GM19455 (cell line): ENCODE data around the gene RLN1.
"Not testable (repeated sequence)": the region's sequence is repeated elsewhere in the genome, so short reads cannot be mapped to it uniquely, and the experiment has no call there.

Source experiments
- ATAC-seq: cut with Tn5 transposase; IDR thresholded peaks from one replicate; pipeline ENCODE4 v1.9.1; 2021; ENCODE audit not compliant: unreplicated experiment

Gene RLN1, protein sequence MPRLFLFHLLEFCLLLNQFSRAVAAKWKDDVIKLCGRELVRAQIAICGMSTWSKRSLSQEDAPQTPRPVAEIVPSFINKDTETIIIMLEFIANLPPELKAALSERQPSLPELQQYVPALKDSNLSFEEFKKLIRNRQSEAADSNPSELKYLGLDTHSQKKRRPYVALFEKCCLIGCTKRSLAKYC

DNA sequence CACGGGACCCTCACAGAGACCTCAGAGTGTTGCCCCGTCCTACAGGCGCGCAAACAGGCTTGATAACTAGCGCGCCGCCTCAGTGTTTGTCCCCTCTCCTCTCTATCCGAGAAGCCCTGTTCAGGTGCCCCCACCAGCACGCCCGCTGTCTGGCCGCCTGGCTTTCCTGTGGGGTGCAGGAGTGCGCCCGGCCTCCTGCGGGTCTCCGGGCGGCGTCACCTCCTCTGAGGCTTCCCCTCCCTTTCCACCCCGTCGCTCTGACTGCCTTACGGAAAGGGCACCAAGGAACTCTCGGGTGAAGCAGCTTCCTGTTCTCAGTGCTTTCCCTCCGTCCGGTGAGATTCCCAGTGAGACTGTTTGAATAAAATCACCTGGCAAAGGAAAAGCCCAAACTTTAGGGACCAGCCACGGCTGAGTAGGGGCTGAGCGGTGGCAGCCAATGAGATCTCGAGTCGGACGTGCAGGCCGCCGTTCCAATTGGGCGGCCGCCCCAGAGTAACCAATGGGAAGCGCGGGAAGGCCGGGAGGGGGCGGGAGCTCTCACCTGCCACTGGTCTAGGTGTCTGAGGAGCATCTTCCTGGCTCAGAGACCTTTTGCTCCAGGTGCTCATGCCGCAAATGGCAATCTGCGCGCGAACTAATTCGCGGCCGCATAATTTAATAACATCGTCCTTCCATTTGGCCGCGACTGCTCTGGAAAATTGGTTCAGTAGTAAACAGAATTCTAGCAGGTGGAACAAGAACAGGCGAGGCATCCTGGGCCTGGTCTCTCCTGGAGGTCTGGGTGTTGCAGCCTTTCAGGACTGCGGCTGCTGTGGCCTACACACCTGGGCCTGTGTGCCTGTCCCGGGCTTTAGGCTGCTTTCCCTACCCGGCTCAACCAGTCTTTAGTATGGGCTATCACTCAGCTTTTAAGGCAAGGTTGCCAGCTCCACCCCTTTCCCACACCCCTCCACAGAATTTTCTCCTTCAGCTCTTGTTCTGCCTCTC lies at the start of gene RLN1:
Gene RLN1 (minus strand): TSS at position 885 of the 990 bp plus-strand sequence. CDS start 130 bp downstream, at position 755.
- peak; percentile 99 for ATAC-seq

DNA sequence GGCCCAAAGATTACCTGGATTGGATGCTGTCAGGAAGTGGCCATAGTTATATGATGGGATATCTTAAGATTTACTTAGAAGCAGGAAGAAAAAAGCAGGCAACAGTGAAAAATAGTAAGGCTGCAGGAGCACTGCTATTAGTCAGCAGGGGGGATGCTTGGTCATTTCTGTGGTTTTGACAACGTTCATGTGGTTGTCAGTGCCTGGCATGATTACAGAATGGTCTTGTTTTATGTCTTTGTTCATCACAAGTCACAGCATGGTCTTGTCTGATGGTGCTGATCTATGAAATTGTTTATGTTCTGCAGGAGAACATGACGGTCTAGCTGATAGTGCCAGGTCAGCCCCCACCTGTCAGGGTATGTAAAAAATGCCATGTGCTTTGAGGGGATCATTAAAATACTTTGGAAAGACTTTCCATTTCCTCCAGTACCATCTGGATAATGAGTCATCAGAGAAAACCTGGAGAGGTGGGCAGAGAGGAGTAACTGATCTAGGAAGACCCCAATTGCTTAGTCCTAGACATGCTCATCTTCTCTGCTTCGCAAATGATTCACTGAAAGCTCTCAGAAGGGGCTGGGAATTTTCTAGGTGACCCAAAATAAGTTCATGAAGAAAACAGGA lies 49.5 kb upstream of the RLN1 start:
- no peak for ATAC-seq

GRCh38 chr9:5388026-5388819 lies 48.5 kb upstream of the RLN1 start:
- ATAC-seq, result no peak

GRCh38 chr9:5384436-5384835 lies 44.8 kb upstream of the RLN1 start:
- no peak for ATAC-seq

- ATAC-seq, result no peak
Observed at GRCh38 chr9:5382479-5382878, 42.8 kb upstream of the RLN1 start.

GRCh38 chr9:5375790-5376477 lies 36.3 kb upstream of the RLN1 start:
- no peak for ATAC-seq

GRCh38 chr9:5375091-5375490 lies 35.4 kb upstream of the RLN1 start:
- no peak for ATAC-seq

GRCh38 chr9:5364294-5365024 lies 24.8 kb upstream of the RLN1 start:
- peak; percentile 81 for ATAC-seq

- no peak for ATAC-seq
Observed at GRCh38 chr9:5361326-5362010, 21.8 kb upstream of the RLN1 start.

DNA sequence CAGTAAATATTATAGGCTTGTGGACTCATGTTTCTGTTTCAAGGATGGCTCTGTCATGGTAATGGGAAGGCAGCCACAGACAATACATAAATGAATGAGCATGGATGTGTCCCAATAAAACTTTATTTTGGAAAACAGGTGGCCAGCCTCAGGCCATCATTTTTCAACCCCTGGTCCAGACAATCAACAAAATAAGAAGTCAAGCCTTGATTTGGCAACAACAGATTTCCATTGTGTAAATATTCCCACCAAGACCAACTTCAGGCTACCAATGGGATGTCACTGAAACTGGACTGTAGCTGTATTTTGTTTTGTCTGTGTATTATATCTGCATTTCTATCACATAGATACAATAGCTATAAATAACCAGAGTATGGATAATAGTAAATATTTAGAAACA lies 20.7 kb upstream of the RLN1 start:
- no peak for ATAC-seq

DNA sequence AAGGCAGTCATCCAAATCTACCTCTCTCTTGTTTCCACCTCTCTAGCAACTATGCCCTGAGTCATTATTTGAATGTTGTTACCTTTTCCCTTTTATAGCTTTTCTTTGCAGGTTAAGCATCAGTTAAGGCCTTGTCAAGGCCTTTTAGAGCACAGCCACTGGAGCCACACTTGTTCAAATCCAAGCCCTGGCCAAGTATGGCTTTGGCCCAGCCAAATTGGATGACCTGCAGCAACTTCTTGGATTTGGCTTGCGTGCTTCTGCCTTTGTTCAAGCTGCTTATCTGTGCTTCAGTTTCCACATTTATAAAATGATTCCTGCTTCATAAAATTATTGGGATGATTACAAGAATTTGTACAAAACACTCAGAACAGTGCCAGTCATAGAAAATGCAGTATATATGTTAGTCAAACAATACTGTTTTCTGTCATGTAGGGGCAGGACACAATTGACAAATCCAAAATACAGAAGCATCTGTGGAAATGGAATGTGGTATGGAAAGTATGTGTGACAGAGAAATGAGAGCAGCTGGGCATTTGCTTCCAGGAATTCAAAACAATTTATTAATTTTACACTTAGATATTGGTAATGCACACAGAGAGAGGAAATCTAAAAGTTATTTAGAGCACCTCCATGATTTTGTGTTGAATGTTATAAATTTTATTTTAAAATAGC lies 17.9 kb upstream of the RLN1 start:
- no peak for ATAC-seq

GRCh38 chr9:5355817-5356216 lies 16.1 kb upstream of the RLN1 start:
- no peak for ATAC-seq

DNA sequence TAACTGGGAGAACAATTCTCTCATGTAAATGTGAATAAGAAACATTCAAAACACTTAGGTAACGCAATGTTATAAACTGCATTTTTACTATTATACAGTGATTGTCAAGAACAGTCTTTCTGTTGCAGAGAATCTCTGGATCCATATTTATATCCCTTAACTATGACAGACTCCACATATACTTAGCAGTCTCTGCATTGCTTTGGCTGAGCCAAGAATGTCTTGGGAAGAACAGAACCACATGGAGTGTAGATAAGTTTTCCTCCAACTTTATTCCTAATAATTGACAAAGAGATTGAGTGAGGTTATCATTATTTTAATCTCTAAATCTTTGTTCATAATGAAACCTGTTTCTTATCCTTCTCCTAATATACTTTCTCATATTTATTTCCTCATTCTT lies 15.6 kb upstream of the RLN1 start:
- no peak for ATAC-seq

DNA sequence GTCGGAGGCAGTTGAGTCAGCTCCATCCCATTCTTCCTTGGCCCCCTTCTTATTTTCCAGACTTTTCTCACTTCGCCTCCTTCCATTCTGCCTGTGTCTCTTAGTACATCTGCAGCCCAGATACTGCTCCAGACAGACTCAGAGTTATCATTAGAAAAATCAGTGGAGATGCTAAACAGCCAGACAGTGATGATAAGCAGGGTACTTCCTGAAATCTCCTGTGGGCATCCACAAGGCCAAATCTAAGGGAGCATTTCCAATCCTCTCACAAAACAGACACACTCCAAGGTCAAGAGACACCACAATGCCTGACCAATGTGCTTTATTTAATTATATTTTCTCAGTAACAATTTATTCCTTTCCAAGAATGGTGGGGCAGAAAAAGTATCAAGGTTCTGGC lies 14.5 kb upstream of the RLN1 start:
- no peak for ATAC-seq

DNA sequence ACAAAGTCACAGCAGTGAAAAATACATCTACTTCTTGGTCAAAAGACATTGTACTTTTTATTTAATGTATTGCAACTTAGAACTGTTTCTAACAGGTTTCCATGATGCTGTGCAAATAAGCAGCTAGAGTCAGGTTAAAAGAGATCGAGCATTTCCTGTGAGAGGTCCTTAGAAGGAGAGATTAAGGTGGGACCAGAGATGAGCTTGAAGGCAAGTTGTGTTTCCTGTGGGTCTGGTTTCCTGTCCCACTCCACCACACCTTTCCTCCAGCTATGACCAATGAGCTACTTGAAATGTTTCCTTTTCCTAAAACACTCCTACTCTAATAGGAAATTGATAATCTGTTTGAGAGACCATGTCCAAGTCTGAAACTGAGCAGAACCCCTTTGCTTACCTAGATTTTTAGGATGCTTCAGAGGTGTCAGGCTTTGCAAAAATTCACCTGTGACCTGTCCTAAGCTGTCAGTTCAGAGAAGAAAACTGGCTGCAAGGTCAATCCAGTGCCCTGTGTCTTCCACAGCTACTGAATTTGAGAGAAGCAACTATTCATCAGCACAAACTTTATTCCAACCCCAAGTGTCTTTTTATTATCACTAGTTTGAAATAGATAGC lies 13.1 kb upstream of the RLN1 start:
- no peak for ATAC-seq

DNA sequence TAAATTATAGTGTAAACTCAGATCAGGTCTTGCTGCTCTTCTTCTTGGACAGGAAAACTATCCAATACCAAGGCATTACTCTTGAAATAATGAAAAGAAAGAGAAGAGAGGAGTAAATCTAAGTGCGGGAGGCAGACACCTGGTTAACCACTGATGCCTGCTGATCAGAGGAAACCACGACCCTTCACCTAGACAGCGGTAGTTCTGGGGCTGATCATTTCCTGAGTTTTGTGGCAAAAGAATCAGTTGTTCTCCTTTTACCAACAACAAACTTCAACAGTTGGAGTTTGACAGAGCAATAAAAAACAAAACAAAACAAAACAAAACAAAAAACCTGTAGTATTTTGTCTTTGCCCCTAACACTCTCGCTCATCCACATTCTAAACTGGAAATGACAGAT lies 3.0 kb downstream of the RLN1 start:
- no peak for ATAC-seq

DNA sequence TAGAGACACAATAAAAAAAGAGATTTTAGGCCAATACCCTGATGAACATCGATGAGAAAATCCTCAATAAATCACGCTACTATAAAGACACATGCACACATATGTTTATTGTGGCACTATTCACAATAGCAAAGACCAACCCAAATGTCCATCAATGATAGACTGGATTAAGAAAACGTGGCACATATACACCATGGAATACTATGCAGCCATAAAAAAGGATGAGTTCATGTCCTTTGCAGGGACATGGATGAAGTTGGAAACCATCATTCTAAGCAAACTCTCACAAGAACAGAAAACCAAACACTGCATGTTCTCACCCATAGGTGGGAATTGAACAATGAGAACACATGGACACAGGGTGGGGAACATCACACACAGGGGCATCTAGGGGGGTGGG lies 8.4 kb downstream of the RLN1 start:
- not testable (repeated sequence) for ATAC-seq

GRCh38 chr9:5326893-5327548 lies 12.7 kb downstream of the RLN1 start:
- no peak for ATAC-seq
